Endothelial cell (in vitro differentiated cells): Measurements from ENCODE around the gene HNRNPK. TPM values are rescaled to one million over a fixed set of nuclear protein-coding genes. Genes with fewer than 3 reads are reported as not detected.
A peak's percentile ranks its signal among the peaks of the same experiment; 100 is the strongest.

Experiments
- DNase-seq: peaks from one replicate; pipeline ENCODE4 v3.0.0; 2021; ENCODE audit warnings: low spot score
- H3K27ac Mint-ChIP-seq: one replicate; pipeline ENCODE4 v1.8.0; 2021; ENCODE audit warnings: mixed read lengths, inconsistent platforms; ENCODE audit not compliant: unreplicated experiment
- H3K27me3 Mint-ChIP-seq: one replicate; pipeline ENCODE4 v1.8.0; 2021; ENCODE audit warnings: mild to moderate bottlenecking, moderate library complexity, mixed read lengths, inconsistent platforms; ENCODE audit not compliant: unreplicated experiment
- H3K36me3 Mint-ChIP-seq: one replicate; pipeline ENCODE4 v1.8.0; 2021; ENCODE audit warnings: mild to moderate bottlenecking, low read depth, mixed read lengths, inconsistent platforms; ENCODE audit not compliant: unreplicated experiment
- H3K4me1 Mint-ChIP-seq: one replicate; pipeline ENCODE4 v1.8.0; 2021; ENCODE audit warnings: mild to moderate bottlenecking, mixed read lengths, inconsistent platforms; ENCODE audit not compliant: unreplicated experiment
- H3K4me3 Mint-ChIP-seq: one replicate; pipeline ENCODE4 v1.8.0; 2021; ENCODE audit warnings: mild to moderate bottlenecking, mixed read lengths, inconsistent platforms; ENCODE audit not compliant: unreplicated experiment
- H3K9me3 Mint-ChIP-seq: one replicate; pipeline ENCODE4 v1.8.0; 2021; ENCODE audit warnings: mixed read lengths, inconsistent platforms; ENCODE audit not compliant: unreplicated experiment
- CTCF ChIP-seq: fragments of 200-600 bp; sonication (generic); IDR thresholded peaks from one replicate; pipeline ENCODE4 v1.5.0; 2021; ENCODE audit warnings: antibody characterized with exemption; ENCODE audit not compliant: unreplicated experiment
- total RNA-seq: library from RNA; stranded (reverse); fragmentation: NEBNext Ultra II Directional; extraction: Animal tissue kit (Norgen Biotek cat#: 25700); gene quantifications from one replicate; pipeline ENCODE4 v1.2.1, GENCODE V29; 2021; ENCODE audit not compliant: unreplicated experiment

HNRNPK gene
- total RNA-seq, 1 donor from 2014 or later, result 614 TPM

- H3K9me3 Mint-ChIP-seq, result no peaks in the 10 kb centered on the region
- no peak overlapping the region for H3K27ac Mint-ChIP-seq
- no peak for DNase-seq
- peaks cover 68% of the 10 kb centered on the region for H3K36me3 Mint-ChIP-seq
- peaks cover 2% of the 10 kb centered on the region for H3K27me3 Mint-ChIP-seq
- H3K4me1 Mint-ChIP-seq, result peaks cover 9% of the 10 kb centered on the region
- peak overlapping the region; percentile 12 for H3K4me3 Mint-ChIP-seq
- no peak for TF ChIP-seq CTCF
These were observed 8.5 kb downstream of the HNRNPK start for GRCh38 chr9:83971485-83971884.

- DNase-seq, result no peak
- peaks cover 2% of the 10 kb centered on the region for H3K4me1 Mint-ChIP-seq
- H3K36me3 Mint-ChIP-seq, result peaks cover 51% of the 10 kb centered on the region
- H3K27ac Mint-ChIP-seq, result no peak overlapping the region
- no peak overlapping the region for H3K4me3 Mint-ChIP-seq
- H3K9me3 Mint-ChIP-seq, result no peaks in the 10 kb centered on the region
- TF ChIP-seq CTCF, result no peak
- no peaks in the 10 kb centered on the region for H3K27me3 Mint-ChIP-seq
These were observed 10.4 kb downstream of the HNRNPK start for GRCh38 chr9:83969602-83970001.

GRCh38 chr9:83967073-83967472, 12.9 kb downstream of the HNRNPK start:
- no peak overlapping the region for H3K27ac Mint-ChIP-seq
- no peak for TF ChIP-seq CTCF
- H3K9me3 Mint-ChIP-seq, result no peaks in the 10 kb centered on the region
- no peaks in the 10 kb centered on the region for H3K27me3 Mint-ChIP-seq
- no peaks in the 10 kb centered on the region for H3K4me1 Mint-ChIP-seq
- DNase-seq, result no peak
- H3K4me3 Mint-ChIP-seq, result peak overlapping the region; percentile 40
- peaks cover 37% of the 10 kb centered on the region for H3K36me3 Mint-ChIP-seq

- Mint-ChIP-seq H3K4me3 (peak overlapping the region; percentile 15), H3K36me3 (peaks cover 28% of the 10 kb centered on the region), H3K4me1 (no peaks in the 10 kb centered on the region), H3K9me3 (no peaks in the 10 kb centered on the region), H3K27ac (no peak overlapping the region), H3K27me3 (no peaks in the 10 kb centered on the region)
- no peak for TF ChIP-seq CTCF
- no peak for DNase-seq
These were observed 13.8 kb downstream of the HNRNPK start for GRCh38 chr9:83966209-83966582.

- no peak for DNase-seq
These were observed 14.4 kb downstream of the HNRNPK start for GRCh38 chr9:83965350-83966208.

More at GRCh38 chr9:83965350-83966208, 14.4 kb downstream of the HNRNPK start:
- H3K4me1 Mint-ChIP-seq, result no peaks in the 10 kb centered on the region
- no peak for TF ChIP-seq CTCF
- H3K36me3 Mint-ChIP-seq, result peaks cover 24% of the 10 kb centered on the region
- no peak overlapping the region for H3K27ac Mint-ChIP-seq
- H3K27me3 Mint-ChIP-seq, result no peaks in the 10 kb centered on the region
- no peak overlapping the region for H3K4me3 Mint-ChIP-seq
- H3K9me3 Mint-ChIP-seq, result no peaks in the 10 kb centered on the region
